Natural killer cell (primary cell): Measurements from ENCODE around the gene ATP2A3. TPM values are rescaled to one million over a fixed set of nuclear protein-coding genes. Genes with fewer than 3 reads are reported as not detected.
A peak's percentile ranks its signal among the peaks of the same experiment; 100 is the strongest.

ENCODE experiments used
- ATAC-seq, 3 donors: fragments of 150-1000 bp in 2 of 3; fragments of 200-7000 bp in 1 of 3; cut with Tn5 transposase; 1 replicate in 1 of 3; 2 replicates in 2 of 3; pipeline ENCODE4 v1.10.0; 2021; ENCODE audit warnings: mild to moderate bottlenecking in 2 of 3, moderate library complexity in 2 of 3
- DNase-seq, 2 donors: peaks; one replicate each; pipeline versions ENCODE4 v3.0.0 to v3.0.0-alpha.2; 2013 to 2021; ENCODE audit warnings: mixed read lengths in 1 of 2
- H3K27ac ChIP-seq: one replicate; pipeline ENCODE4 v1.5.1; 2013; ENCODE audit warnings: mild to moderate bottlenecking, low read length
- H3K27me3 ChIP-seq: one replicate; pipeline ENCODE4 v1.6.1; 2013; ENCODE audit warnings: low read length; ENCODE audit not compliant: control insufficient read depth, insufficient read depth
- H3K36me3 ChIP-seq: one replicate; pipeline ENCODE4 v1.6.1; 2013; ENCODE audit warnings: low read length; ENCODE audit not compliant: control insufficient read depth, insufficient read depth
- H3K4me1 ChIP-seq: one replicate; pipeline ENCODE4 v1.6.1; 2013; ENCODE audit warnings: low read length; ENCODE audit not compliant: control insufficient read depth, insufficient read depth
- H3K4me3 ChIP-seq: one replicate; pipeline ENCODE4 v1.5.1; 2013; ENCODE audit warnings: low read length
- H3K9me3 ChIP-seq: one replicate; pipeline ENCODE4 v1.6.1; 2013; ENCODE audit warnings: low read length; ENCODE audit not compliant: control insufficient read depth, insufficient read depth
- H3K27ac Mint-ChIP-seq, 2 donors: one replicate each; pipeline ENCODE4 v1.8.0; 2022; ENCODE audit warnings: mild to moderate bottlenecking in 2 of 2, mixed read lengths in 2 of 2, moderate library complexity in 1 of 2
- H3K27me3 Mint-ChIP-seq, 2 donors: one replicate each; pipeline ENCODE4 v1.8.0; 2022; ENCODE audit warnings: low read depth in 2 of 2, mixed read lengths in 2 of 2
- H3K36me3 Mint-ChIP-seq: one replicate; pipeline ENCODE4 v1.8.0; 2022; ENCODE audit warnings: mixed read lengths
- H3K4me1 Mint-ChIP-seq, 2 donors: one replicate each; pipeline ENCODE4 v1.8.0; 2022; ENCODE audit warnings: mixed read lengths in 2 of 2
- H3K4me3 Mint-ChIP-seq: one replicate; pipeline ENCODE4 v1.8.0; 2022; ENCODE audit warnings: mild to moderate bottlenecking, moderate library complexity, mixed read lengths
- H3K9me3 Mint-ChIP-seq, 2 donors: one replicate each; pipeline ENCODE4 v1.8.0; 2022; ENCODE audit warnings: mixed read lengths in 2 of 2
- CTCF ChIP-seq: fragments of 200-600 bp; IDR thresholded peaks from one replicate; pipeline ENCODE4 v1.8.0; 2022; ENCODE audit warnings: antibody characterized with exemption
- WGBS: methylation state at CpG from one replicate; pipeline ENCODE4 v1.1.7; 2013; ENCODE audit warnings: missing lambda C conversion rate; ENCODE audit not compliant: insufficient coverage; 5-methylcytosine and 5-hydroxymethylcytosine counted together
- intact Hi-C: fragments of 100-400 bp; cut with micrococcal nuclease; formaldehyde crosslinking; loops from one replicate; pipeline ENCODE4 v1.14.2; 2022
- total RNA-seq, 4 donors: library from RNA; stranded (reverse); fragments of 120-200 nt in 1 of 4; gene quantifications; one replicate each; pipeline versions ENCODE4 v1.2.3 to v1.2.4, GENCODE V29; 2013 to 2022

Gene ATP2A3
- total RNA-seq, 3 donors from 2014 or later (not counting 1 experiment from before 2014, with no cell fraction given) = 326 to 397 (median 377) TPM

- Histone ChIP-seq H3K9me3 (no peaks in the 10 kb centered on the region), H3K4me3 (no peak overlapping the region), H3K27me3 (no peaks in the 10 kb centered on the region), H3K36me3 (no peaks in the 10 kb centered on the region), H3K4me1 (peaks cover 28% of the 10 kb centered on the region), H3K27ac (no peak overlapping the region)
- no peaks in the 10 kb centered on the region for H3K36me3 Mint-ChIP-seq
- H3K27ac Mint-ChIP-seq = peak overlapping the region in 1 of 2 donors; percentile 76
- 95% methylated on average over 9 of the region's 9 CpGs for WGBS
- no peak for TF ChIP-seq CTCF
- peaks cover 23 to 46% of the 10 kb centered on the region in 2 donors for H3K4me1 Mint-ChIP-seq
- intact Hi-C loops = no loop called here
- DNase-seq (peak in 1 of 2 donors; percentile 15), ATAC-seq (no peak)
- peak overlapping the region; percentile 47 for H3K4me3 Mint-ChIP-seq
- no peaks in the 10 kb centered on the region for H3K9me3 Mint-ChIP-seq
- no peaks in the 10 kb centered on the region for H3K27me3 Mint-ChIP-seq
Observed at GRCh38 chr17:3887804-3888203, 76.4 kb downstream of the ATP2A3 start.

GRCh38 chr17:3887394-3887793, 76.8 kb downstream of the ATP2A3 start:
- Mint-ChIP-seq H3K27me3 (no peaks in the 10 kb centered on the region), H3K36me3 (no peaks in the 10 kb centered on the region), H3K9me3 (no peaks in the 10 kb centered on the region), H3K4me3 (peak overlapping the region; percentile 37), H3K27ac (peak overlapping the region; percentile 53 to 76), H3K4me1 (peaks cover 23 to 46% of the 10 kb centered on the region in 2 donors)
- no peak for ATAC-seq
- no peak for TF ChIP-seq CTCF
- Histone ChIP-seq H3K36me3 (no peaks in the 10 kb centered on the region), H3K4me1 (peaks cover 28% of the 10 kb centered on the region), H3K27me3 (no peaks in the 10 kb centered on the region), H3K27ac (no peak overlapping the region), H3K9me3 (no peaks in the 10 kb centered on the region), H3K4me3 (no peak overlapping the region)
- no peak for DNase-seq
- intact Hi-C loops = no loop called here
- 89% methylated on average over 2 of the region's 2 CpGs for WGBS

- H3K36me3 Mint-ChIP-seq = no peaks in the 10 kb centered on the region
- no peaks in the 10 kb centered on the region for H3K36me3 ChIP-seq
- H3K4me1 ChIP-seq = peaks cover 23% of the 10 kb centered on the region
- H3K27ac ChIP-seq = no peak overlapping the region
- H3K27me3 Mint-ChIP-seq = no peaks in the 10 kb centered on the region
- H3K27me3 ChIP-seq = no peaks in the 10 kb centered on the region
- ATAC-seq = peak; percentile 51 to 73 (median 66)
- H3K9me3 Mint-ChIP-seq = no peaks in the 10 kb centered on the region
- peak overlapping the region; percentile 53 to 76 for H3K27ac Mint-ChIP-seq
- no peak for TF ChIP-seq CTCF
- peak overlapping the region; percentile 37 for H3K4me3 Mint-ChIP-seq
- H3K4me1 Mint-ChIP-seq = peaks cover 21 to 40% of the 10 kb centered on the region in 2 donors
- no peaks in the 10 kb centered on the region for H3K9me3 ChIP-seq
- WGBS = 41% methylated on average over 10 of the region's 10 CpGs
- no peak overlapping the region for H3K4me3 ChIP-seq
- DNase-seq = peak in 1 of 2 donors; percentile 48
- intact Hi-C loops = no loop called here
Observed at GRCh38 chr17:3886776-3887175, 77.5 kb downstream of the ATP2A3 start.

- Mint-ChIP-seq H3K27me3 (no peaks in the 10 kb centered on the region), H3K9me3 (no peaks in the 10 kb centered on the region), H3K4me1 (peaks cover 13 to 32% of the 10 kb centered on the region in 2 donors), H3K4me3 (no peak overlapping the region), H3K36me3 (no peaks in the 10 kb centered on the region), H3K27ac (peak overlapping the region in 1 of 2 donors; percentile 76)
- TF ChIP-seq CTCF = no peak
- no peak for ATAC-seq
- Histone ChIP-seq H3K4me1 (peaks cover 18% of the 10 kb centered on the region), H3K27ac (no peak overlapping the region), H3K27me3 (no peaks in the 10 kb centered on the region), H3K4me3 (no peak overlapping the region), H3K36me3 (no peaks in the 10 kb centered on the region), H3K9me3 (no peaks in the 10 kb centered on the region)
- intact Hi-C loops = no loop called here
- no peak for DNase-seq
- 96% methylated on average over 4 of the region's 4 CpGs for WGBS
Observed at GRCh38 chr17:3885970-3886369, 78.3 kb downstream of the ATP2A3 start.
